SH-SY5Y (cell line): Measurements from ENCODE around the gene MFF.

Experiments used
- GATA2 ChIP-seq: IDR thresholded peaks from 2 replicates; pipeline ENCODE4 v1.6.1; 2011; ENCODE audit warnings: mild to moderate bottlenecking, low read depth, low read length
- GATA3 ChIP-seq: IDR thresholded peaks from 2 replicates; pipeline ENCODE4 v1.6.1; 2011; ENCODE audit warnings: low read depth, mild to moderate bottlenecking, low read length, moderate library complexity

GRCh38 chr2:227376656-227377396 lies 51.8 kb downstream of the MFF start:
- TF ChIP-seq GATA2 (no peak), GATA3 (no peak)
